Superior temporal gyrus (tissue), 1 donor: ENCODE measurements around the gene FRMD4A.

Experiments used
- DNase-seq: peaks from one replicate; pipeline ENCODE4 v3.0.0-alpha.2; 2016; ENCODE audit errors: extremely low spot score

FRMD4A gene

DNA sequence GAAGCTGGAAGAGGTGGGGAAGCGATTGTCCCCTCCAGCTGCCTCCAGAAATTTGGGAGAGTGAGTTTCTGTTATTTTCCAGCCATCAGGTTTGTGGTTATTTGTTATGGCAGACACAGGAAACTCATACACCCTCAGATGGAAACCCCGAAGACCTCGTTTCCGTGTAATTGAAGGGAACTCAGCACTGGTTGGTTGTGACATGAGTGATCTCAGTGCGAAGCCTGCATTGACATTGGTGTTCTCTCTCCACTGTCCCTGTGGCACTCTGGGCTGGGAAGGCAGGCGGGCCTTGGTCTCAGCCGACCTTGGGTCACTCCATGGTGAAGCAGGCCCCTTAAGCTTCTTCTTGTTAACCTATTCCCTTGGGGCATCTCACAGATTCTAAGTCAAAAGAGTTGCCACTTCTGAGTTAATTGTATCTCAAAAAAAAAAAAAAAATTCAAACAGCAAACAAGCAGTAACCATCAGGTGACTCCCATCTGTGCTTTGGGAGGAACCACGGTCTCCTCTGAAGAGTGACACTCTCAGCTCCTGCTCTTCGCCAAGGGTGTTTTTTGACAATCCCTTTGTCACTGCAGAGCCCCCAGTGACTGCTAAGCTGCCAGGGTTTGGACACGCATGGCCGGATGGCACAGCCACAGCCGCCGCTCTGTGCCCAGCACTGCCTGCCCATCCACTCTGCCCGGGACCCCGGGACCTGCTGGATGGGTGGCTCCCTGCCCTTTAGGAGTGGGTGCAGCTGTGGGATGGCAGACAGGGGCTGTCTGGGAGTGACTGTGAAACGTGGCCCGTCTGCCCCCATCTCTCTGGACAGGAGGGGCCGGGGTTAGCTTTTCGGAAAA, 510.4 kb downstream of the FRMD4A start:
- no peak for DNase-seq

DNA sequence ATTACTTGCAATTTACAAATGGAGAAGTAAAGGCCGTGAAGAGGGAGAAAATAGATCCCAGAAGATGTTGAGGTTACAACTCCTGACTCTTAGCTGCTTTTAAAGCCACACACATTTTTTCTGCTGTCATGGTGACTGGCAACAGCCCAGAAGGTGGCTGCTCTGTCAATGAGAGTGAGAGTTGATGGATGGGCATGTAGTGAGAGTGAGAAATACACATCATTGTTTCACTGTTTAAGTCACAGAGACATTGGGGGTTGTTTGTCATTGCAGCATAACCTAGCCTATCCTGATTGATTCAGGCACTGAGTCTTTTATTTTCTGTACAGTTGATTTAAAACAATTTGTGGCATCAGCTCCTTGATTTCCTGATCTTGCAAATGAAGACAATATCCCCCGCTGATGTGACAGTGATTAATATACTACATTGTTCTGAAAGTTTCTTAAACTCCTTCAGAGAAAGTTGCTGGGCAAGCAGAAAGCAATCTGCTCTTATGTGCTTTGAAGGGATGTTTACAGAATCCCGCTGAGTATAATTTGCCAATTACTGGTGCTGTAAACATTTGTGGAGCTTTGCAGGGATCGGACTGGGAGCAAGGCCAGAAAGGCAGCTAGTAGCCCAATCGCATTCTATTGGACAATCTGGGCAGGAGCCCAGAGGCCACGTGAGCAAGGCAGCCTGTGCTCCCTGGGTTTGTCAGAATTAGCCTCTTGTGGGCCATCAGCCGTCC, 514.4 kb downstream of the FRMD4A start:
- DNase-seq = peak; percentile 85

DNA sequence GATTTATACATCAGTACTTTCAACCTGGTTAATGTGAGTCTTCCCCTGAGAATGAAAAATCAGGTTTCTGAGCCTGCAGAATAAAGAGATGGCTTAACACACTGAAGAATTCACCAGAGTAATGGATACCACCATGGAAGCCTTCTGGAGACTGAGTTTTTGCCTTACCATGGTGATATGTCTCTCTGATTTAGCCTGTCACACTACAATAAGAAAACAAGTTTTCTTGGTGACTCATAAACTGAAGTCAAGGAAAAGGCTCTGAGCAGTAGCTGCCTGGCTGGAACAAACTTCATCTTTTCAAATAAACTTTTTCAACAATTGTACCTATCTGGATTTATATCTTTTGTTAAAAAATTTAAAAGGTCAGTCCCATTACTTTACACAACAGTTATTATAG, 515.0 kb downstream of the FRMD4A start:
- DNase-seq = no peak

DNA sequence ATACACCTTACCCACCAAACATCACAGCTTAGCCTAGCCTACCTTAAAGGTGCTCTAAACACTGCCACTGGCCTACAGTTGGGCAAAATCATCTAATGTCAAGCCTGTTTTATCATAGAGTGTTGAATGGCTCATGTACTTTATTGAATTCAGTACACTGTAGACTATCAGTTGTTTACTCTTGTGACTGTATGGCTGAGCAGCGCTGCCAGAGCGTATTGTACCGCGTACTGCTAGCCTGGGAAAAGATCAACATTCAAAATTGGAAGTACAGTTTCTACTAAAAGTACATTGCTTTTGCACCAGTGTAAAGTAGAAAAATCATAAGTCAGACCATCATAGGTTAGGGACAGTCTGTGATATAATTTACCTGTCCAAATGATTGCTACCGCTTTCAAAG, 517.2 kb downstream of the FRMD4A start:
- no peak for DNase-seq

DNA sequence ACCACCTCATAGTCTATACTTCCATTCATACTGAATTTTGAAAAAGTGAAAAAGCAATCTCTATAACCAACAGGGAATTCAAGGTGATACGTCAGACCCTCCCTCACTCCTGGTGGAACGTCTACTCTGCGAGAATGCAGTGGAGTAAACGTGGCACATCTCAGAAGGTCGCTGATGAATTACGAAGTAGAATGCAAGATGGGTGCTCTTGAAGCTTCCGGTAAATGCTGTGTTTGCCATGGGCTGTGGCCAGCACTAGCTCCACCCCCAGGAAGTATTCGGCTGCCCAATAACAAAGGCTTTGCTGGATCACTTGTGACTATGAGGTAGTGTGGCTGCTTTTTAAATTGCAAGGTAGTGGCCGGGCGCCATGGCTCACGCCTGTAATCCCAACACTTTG, 517.9 kb downstream of the FRMD4A start:
- no peak for DNase-seq

DNA sequence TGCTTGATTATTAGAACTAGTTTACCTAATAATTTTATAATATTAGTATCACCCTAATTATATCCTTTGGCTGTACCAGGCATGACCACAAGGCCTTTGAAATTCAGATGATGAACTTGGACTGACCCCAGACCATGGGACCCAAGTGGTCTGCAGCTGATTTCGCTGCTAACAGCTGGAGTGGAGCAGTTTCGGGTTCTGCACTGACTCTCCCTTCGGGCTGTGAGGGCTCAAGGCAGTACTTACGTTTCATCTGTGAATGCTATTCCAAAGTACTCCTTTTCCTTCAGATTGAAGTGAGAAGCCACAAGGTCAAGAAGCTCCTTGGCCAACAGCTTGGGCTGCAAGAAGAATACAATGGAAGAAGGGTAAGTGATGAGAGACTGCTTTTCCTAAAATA, 520.2 kb downstream of the FRMD4A start:
- no peak for DNase-seq

DNA sequence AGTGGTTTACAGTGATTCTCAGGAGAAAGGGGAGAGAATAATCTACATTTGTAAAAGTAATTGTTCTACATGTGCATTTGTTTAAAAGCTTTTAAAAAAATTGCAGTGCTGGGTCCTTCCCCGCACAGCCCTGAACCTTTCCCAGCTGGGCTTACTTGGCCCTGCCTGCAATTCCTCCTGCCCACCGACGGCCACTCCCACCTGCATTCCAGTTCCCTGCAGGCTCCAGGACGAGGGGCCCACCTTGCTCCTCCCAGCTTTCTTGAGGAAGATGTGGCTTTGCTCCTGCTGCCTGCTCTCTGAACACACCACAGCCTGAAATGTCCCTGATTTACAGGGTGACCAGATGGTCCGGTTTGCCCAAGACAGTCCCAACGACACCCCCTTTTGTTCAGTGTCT, 521.3 kb downstream of the FRMD4A start:
- no peak for DNase-seq

DNA sequence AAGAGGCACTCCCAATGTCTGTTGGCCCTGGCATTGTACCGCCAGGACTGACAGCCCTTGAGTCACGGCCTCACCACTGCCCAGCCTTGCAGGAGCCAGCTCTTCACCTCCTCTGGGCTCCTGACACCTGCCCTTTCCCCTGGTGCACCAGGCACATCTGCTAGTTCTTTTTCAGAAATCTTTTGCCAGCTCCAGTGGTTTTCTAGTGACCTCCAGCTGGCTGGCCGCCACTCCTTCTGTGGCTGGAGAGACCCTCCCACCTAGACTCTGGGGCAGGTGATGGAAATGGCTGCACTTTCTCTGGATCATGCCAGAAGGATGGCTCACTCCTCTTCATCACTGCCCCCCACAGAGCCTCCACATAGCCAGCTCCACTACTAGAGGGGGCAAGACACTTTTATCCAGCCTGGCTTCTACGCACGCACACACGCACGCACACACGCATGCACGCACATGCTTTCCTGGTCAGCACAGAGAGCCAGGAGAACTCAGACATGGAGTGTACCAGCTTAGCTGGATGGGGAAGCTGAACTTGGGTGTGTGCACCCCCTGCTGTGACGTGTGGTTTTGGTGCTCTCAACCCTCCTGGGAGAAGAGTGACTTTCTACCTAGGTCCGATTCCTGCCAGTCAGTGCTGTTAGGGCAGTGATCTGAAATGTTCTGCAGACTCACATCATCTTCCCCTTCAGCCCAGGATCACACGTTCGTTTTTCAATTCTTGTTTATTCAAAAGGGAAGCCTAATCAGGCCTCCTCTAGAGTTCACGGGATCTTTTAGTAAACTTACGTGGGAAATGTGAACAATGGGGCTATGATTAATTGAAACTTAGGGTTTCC, 522.0 kb downstream of the FRMD4A start:
- no peak for DNase-seq

DNA sequence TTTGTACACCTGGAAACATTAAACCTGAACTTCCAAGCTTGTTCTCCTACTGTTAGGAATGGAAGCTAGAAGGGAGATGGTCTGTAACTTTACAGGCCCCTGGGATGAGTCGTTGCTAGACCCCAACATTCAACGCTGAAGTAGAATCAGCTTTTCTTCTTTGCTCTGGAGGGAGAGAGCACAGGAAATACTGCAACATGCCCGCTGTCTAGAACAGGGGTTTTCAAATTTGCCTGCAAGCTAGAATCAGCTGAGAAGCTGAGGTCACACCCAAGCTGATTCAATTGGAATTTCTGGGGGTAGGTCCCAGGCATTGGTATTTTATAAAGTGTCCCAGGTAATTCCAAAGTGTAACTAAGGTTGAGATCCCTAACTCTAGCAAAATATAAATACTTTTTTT, 524.3 kb downstream of the FRMD4A start:
- no peak for DNase-seq

DNA sequence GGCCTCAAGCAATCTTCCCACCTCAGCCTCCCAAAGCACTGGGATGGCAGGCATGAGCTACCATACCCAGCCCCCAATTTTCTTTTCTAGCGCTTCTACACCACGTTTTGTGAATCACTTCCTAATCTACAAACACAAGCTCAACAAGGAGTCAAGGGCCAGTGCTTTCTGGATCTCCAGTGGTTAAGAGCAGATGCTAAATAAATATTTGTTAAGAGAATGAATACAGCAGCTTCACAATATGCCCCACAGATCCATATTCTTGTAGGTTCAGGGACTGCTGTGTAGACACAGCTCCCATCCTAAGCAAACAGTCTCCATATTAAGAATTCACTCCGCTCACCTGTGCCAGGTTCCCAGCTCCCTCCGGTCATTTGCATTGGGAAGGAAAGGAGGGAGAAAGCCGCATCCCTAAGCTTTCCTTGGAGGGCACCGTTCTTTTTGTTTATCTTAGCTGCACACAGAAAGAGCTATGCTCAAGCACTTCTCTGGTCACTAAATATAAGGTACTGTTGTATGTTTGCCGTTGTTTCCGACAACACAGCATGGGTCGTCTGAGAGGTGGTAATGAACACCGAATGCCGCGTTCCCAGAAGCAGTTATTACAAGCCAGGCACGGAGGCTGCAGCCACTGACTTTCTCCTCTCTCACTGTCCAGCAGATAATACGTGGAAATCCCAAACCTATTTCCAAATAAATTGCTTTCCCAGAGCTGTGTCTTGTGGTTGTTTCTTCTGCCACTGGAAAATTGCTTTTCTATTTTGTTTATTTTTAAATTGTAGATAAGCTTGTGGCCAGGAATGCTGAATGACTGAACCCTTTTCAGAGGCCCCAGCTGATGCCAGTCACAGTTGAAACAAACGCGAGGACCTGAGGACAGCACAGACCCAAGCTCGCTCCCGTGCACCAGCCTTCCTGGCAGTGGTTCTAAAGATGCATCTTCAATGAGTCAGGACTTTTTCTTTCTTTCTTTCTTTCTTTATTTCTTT, 526.9 kb downstream of the FRMD4A start:
- DNase-seq = no peak

DNA sequence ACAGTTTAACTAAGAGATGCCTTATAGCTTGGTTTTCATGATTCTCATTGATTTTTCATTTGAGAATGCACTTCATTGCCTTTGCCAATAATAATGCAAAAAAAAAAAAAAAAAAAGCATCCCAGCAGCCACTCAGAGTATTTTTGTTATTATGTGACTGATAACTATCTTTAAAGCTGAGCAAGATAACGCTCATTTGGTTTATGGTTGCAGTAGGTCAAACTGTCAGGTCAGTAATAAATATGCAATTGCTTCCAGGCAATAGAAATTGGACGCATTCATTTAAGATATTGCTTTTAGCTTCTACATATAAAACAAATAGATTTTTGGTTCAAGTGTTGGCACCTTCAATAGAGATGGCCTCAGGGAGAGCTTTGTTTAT, 528.8 kb downstream of the FRMD4A start:
- no peak for DNase-seq

DNA sequence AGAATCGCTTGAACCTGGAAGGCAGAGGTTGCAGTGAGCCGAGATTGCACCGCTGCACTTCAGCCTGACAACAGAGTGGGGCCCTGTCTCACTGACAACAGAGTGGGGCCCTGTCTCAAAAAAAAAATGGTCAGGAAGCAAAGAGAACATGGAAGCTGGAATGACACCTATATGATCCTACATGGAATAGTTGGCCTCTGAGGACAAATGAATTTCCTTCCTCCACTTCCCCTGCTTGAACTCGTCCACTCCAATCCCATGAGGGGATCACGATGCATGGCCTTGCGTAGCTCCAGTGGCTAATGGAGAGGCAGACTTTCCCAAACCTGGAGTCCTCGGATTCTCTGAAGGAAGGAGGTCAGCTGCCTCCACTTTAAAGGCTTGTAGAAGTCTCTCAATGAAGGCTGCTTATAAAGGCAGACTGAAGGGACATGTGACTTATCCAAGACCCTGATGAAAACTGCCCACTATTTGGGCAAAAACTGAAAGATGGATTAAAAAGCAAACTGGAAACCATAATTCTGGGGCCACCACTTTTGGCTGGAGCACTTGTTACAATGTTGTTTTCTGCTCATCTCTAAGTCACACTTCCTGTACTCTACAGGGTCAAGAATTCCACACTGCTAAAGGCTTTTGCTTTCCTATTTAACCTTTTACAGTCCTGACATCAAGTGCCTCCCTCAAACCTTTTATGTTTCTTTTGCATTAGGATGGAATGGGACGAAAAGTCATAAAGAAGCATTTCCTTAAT, 529.4 kb downstream of the FRMD4A start:
- no peak for DNase-seq

DNA sequence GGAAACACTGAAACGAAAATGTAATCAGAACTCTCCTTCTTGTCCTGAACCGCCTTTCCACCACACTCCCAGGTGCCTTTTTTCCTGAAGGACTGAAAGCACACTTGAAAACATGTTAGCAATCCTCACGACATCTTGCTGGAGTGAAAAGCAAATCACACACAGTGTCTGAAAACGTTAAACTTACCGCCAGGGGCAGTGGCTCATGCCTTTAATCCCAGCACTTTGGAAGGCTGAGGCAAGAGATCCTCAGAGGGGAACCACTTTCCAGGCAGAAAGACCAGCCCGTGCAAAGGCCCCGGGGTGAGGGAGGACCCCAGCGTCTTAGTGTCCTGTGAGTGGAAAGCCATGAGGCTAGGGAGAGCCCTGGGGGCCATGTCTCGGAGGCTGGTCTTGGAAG, 533.6 kb downstream of the FRMD4A start:
- no peak for DNase-seq

DNA sequence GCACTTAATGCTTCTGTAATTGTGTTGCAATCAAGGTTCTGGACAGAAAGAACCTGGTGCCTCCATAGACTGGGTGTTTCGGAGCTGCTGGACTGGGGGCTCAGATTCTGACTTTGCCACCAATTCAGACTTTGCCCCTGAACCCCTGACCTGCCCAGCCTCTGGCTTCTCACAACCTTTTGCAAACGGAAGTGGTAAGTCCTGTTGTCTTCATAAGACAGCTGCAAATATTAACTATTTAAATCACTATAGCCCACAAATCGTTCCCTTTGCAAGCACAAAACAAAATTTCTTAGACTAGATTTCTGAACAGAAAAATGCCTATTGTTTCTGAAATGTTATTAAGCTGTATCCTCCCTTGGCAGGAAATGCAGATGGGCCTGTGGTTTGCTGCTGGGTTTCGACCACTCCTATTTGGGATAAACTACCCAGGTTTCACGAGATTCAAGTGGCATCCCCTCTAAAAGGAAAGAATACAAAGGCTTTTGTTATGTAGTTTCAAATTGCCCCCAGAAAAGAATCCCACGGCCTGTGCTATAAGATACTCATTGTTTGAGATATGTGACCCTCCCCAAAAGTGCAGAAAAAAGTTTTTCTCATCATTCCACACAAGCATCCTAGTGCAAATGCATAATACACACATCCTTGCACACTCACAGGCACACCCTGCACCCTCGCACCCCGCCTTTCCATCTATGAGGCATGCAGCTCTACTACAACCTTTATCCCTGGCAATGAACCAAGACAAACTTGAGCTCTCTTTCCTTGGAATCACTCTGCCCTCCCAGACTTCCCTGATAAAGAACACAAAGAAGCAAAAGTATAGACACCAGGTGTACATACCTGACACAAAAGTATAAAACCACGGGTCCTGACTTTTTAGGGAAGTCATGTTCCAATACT, 534.8 kb downstream of the FRMD4A start:
- no peak for DNase-seq

DNA sequence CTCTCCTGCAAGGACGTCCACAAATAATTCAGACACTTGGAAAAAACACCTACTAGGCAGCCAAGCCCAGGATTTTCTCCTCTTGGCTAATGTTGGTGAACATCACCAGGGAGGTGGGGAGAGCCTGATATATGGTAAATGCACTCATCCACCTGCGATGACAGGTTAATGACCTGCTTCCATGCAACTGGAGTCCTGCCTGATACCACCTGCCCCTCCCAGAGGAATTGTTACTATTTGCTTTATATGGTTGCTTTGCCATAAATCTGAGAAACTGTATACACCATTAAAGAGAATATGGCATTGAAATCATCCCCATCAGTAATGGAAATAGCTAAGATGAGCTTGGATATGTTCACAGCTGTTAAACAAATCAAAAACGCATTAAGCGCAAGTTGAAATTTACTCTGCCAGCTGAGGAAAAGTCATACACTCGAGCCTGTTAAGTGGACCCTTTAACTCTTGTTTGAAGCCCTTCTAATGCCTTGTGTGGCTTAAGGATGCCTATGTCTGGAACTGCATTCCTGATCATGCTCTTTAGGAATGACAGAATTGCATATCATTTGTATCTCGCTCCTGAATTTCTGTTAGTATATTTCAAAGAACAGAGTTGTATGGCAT, 535.6 kb downstream of the FRMD4A start:
- DNase-seq = no peak

DNA sequence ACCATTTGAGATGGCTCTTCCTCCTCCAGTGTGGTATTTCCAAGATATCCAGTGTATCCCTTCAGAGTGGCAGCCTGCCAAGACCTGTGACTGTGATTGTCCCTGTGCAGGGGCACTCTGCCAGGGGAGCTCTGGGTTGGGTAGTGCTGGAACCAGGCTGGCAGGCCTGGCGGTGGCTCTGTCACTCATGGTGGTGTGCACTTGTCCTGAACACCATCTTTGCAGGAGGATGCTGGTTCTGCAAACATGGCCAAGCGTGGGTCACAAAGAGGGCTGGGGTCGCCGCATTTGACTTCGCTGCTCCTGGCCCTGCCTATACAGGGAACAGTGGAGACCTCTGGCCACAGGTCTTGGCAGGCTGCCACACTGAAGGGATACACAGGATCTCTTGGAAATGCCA, 538.7 kb downstream of the FRMD4A start:
- no peak for DNase-seq

DNA sequence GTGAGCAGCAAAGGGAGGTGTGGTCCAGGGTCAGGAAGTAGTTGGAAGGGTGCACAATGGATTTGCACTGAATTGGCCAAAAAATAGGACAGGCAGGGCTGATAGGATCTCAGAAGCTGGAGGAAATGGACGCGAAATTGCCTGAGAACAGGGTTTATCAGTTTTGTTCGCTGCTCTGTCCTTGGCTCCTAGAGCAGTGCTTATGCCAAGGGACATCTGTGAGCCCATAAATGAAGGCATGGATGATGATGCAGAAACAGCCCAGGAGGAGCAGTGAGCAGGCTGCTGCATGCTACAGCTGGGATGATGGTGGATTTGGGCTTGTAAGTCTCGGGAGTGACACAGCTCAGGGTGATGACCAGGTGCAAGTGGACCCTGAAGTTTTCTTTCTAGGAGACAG, 539.2 kb downstream of the FRMD4A start:
- no peak for DNase-seq

DNA sequence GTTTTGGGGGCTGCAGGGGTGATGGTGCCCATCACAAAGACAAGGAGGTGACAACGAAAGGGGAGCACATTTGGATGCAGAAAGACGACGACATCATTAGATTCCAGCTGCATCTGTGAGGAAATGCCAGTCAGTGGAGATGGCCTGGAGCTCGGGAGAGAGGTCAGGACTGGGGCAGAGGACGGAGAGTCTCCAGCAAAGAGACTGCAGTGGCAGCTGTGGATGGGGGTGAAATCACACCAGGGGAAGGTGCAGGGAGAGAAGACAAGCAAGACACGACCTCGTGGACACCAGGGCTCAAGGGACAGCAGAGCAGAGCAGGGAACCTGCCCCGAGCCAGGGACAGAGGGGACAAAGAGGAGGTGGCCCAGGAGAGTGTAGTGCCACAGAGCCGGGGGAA, 540.5 kb downstream of the FRMD4A start:
- no peak for DNase-seq

DNA sequence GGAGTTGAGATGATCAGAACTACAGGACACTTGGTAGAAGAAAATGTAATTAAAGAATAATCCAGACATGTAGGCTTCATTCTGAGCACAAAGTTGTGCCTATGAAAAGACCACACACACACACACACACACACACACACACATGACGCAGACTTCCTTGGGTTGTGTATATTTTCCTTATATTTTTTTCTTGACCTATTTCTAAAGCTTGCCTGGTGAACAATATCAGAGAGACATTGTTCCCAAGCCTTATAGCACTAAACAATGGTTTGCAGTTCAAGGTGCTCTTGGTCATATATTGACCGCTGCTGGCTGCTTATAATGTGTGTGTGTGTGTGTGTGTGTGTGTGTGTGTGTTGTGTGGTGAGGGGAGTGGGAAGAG, 541.3 kb downstream of the FRMD4A start:
- DNase-seq = no peak
